Glomerular endothelial cell (primary cell): ENCODE measurements around the gene MARS2. TPM values are rescaled to one million over a fixed set of nuclear protein-coding genes. Genes with fewer than 3 reads are reported as not detected.
"Not testable (repeated sequence)": the region's sequence is repeated elsewhere in the genome, so short reads cannot be mapped to it uniquely, and the experiment has no call there.

ENCODE experiments used
- DNase-seq: peaks from one replicate; pipeline ENCODE4 v3.0.0-alpha.2; 2011; ENCODE audit warnings: low read depth, low spot score; ENCODE audit errors: extremely low read depth
- total RNA-seq: library from RNA; depleted of rRNA; stranded (reverse); fragments of >200 nt; gene quantifications from 2 replicates; pipeline ENCODE4 v1.2.3, GENCODE V29; 2015

MARS2 gene
- total RNA-seq, 1 donor from 2014 or later: 8.0 TPM

DNA sequence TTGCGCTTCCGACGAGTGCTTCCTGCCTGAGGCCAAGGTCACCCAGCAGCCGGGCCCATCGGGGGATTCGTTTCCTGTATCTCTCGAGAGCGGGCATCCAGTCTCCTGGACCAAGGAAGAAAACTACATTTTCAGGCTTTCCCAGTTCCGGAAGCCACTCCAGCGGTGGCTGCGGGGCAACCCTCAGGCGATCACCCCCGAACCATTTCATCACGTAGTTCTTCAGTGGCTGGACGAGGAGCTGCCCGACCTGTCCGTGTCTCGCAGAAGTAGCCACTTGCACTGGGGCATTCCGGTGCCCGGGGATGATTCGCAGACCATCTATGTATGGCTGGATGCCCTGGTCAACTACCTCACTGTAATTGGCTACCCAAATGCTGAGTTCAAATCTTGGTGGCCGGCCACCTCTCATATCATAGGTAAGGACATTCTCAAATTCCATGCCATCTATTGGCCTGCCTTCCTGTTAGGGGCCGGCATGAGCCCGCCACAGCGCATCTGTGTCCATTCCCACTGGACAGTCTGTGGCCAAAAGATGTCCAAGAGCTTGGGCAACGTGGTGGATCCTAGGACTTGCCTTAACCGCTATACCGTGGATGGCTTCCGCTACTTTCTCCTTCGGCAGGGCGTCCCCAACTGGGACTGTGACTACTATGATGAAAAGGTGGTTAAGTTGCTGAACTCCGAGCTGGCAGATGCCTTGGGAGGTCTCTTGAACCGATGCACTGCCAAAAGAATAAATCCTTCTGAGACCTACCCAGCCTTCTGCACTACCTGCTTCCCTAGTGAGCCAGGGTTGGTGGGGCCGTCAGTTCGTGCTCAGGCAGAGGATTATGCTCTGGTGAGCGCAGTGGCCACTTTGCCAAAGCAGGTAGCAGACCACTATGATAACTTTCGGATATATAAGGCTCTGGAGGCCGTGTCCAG is 1.0 kb downstream of the MARS2 start:
- DNase-seq: no peak

- DNase-seq: no peak
Measured at GRCh38 chr2:197706839-197707207, 1.7 kb downstream of the MARS2 start.

- DNase-seq: no peak
Measured at GRCh38 chr2:197707316-197708213, 2.4 kb downstream of the MARS2 start.

GRCh38 chr2:197708331-197708730 is 3.2 kb downstream of the MARS2 start:
- no peak for DNase-seq

DNA sequence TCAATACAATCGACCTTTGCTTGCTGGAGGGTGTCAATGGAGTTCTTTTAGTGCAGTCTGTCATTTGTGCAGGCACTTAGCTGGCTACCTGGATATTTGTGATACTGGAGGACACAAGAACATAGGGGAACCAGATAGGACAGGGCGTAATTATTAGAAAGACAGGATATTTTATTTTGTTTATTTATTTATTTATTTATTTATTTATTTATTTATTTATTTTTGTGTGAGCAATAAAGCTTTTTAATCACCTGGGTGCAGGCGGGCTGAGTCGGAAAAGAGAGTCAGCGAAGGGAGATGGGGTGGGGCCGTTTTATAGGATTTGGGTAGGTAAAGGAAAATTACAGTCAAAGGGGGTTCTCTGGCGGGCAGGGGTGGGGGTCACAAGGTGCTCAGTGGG is 4.0 kb downstream of the MARS2 start:
- not testable (repeated sequence) for DNase-seq

- DNase-seq: no peak
Measured at GRCh38 chr2:197710424-197711042, 5.4 kb downstream of the MARS2 start.

DNA sequence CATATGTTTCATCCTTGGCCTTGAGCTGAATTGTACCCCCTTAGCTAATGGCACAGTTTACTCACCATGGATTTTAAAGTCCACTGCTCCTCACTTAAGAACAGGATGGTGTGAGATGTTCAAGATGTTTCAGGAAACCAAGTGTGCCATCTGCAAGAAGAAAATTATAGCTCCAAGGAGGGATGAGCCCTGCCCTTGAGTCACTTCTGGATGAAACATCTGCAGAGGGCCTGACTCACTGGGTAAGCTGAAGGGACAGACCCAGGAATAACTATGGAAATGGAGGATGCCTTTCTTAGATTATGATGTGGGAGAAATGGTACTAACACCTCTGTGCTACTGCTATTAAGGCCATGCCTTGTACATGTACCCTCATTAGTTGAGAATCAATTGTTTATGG is 6.4 kb downstream of the MARS2 start:
- no peak for DNase-seq

- no peak for DNase-seq
Measured at GRCh38 chr2:197713271-197713670, 8.1 kb downstream of the MARS2 start.

DNA sequence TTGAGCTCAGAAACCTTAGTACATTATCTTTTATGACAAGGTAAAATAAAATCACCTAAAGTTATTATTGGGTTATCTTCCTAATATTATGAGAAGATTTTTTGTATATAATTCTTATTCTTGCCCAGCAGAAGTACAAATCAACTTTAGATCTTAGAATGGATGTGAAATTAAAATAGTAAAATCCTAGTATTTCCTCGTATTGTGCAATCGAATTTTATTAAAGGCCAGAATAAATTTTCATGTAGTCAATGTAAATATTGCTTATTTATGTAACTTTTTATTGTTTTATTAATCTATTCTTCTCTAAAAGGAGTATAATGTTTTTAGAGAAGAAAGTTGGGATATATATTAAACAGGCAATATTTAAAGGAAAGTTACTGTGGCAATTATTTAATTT is 12.7 kb downstream of the MARS2 start:
- DNase-seq: no peak

- no peak for DNase-seq
Measured at GRCh38 chr2:197727011-197727410, 21.8 kb downstream of the MARS2 start.

- not testable (repeated sequence) for DNase-seq
Measured at GRCh38 chr2:197728555-197729544, 23.7 kb downstream of the MARS2 start.

DNA sequence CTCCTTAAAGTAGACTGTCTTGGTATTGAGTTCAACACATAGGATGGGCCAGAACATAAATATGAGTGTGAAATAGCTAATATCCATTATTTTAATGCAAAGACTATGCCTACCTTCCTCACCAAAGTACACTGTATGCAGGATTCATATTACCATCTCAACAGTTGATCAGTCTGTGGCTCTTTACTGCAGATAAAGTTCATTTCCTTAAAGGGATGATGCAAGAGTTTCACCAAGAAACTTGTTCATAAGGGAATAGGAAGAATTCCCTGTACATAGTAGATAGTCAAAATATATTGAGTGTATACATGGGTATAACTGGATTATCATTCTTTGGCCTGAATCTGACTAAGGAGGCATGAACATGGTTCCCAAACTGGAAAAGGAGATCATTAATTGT is 35.0 kb downstream of the MARS2 start:
- no peak for DNase-seq

Other genes starting within 250 kb of the MARS2 start
- gene HSPD1, start 205.5 kb upstream of the MARS2 start, total RNA-seq: 153 and 164 TPM in 2 replicates
- gene HSPE1, start 205.0 kb upstream of the MARS2 start, total RNA-seq: 120 and 146 TPM in 2 replicates
- gene MOB4, start 189.3 kb upstream of the MARS2 start, total RNA-seq: 28.2 and 32.3 TPM in 2 replicates
- gene RFTN2, start 29.8 kb upstream of the MARS2 start, total RNA-seq: 4.6 and 6.3 TPM in 2 replicates
- gene BOLL, start 80.0 kb downstream of the MARS2 start, total RNA-seq: not detected in 2 replicates
- 5.0 and 5.3 TPM in 2 replicates for gene PLCL1, start 99.2 kb downstream of the MARS2 start, total RNA-seq